Fibroblast of skin of abdomen (primary cell): ENCODE results near the gene ALDOA.

Source experiments
- DNase-seq: peaks from one replicate; pipeline ENCODE4 v3.0.0-alpha.2; 2013

The ALDOA gene

DNA sequence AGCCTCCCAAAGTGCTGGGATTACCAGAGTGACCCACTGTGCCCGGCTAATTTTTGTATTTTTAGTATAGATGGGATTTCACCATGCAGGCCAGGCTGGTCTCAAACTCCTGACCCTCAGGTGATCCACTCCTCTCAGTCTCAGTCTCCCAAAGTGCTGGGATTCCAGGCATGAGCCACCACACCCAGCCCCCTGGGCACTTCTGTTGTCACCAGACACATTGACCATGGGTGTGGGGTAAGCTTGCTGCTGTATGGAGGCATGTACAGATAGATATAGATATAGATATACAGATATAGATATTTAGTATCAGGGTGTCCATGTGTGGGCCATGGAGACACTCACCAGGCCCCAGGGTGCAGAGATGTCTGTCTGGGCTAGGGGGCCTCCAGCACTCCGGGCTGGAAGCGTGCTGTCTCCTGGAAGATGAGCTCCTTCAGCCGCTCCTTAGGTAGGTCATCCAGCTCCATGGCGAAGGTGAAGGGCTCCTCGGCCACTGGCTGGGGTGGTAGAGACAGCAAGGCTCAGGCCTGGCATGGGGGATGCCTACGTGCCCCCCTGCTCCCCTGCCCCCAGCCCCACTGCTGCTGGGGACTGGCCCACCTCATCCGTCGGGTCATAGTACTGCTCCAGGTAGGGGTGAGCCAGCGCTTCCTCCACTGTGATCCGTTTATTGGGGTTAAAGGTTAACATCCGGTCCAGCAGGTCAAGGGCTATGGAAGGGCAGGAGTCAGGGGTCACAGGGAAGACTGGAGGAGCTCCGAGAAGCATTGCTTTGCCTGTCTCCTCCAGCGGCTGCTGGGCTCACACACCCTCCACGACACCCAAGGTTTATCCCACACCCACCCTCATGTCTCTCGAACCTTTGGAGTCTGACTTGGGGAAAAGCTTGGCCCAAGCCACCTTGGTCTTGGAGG lies 51.0 kb downstream of the ALDOA start:
- DNase-seq = no peak

DNA sequence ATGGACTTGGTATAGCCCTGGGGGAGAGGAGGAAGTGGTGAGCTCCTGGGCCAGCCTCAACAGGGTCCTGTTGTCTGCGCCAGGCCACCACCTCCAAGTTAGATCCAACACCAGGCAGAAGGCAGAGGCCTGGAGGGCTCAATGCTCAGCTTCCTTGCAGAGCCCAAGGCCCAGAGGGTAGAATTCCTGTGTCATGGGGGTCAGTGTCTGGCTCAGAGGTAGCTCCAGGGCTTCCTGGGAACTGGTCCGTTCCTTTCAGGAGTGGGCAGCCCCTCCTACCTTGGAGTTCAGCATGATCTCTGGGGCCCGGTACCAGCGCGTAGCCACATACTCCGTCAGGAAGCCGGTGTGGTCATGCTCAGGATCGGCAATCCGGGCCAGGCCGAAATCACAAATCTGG lies 52.2 kb downstream of the ALDOA start:
- DNase-seq = no peak

DNA sequence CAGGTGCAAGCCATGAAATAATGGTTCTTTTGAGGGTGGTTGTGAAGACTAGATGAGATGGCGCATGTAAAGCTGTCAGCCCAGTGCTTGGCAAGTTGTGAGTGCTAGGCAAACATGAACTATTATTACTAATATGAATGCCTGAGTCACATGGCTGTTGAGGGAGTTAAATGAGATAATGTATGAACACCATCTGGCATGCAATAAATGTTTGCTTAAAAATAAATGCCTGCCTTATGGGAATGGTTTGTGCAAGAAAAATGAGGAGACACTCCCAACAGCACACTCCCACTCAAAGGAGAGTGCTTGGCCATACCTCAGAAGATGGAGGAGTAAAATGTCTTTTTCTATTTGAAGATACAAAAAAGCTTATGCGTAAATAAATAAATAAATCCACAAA lies 53.9 kb downstream of the ALDOA start:
- no peak for DNase-seq
